Esophagus squamous epithelium (tissue), 5 donors: ENCODE data around the gene ZNF354B. TPM values are rescaled to one million over a fixed set of nuclear protein-coding genes. Genes with fewer than 3 reads are reported as not detected.

ENCODE experiments used
- DNase-seq: peaks from one replicate; lab custom pipeline; 2025; lab: John Stamatoyannopoulos, UW
- H3K27ac ChIP-seq, 4 donors: fragments of 200-600 bp; sonication (generic); one replicate each; pipeline ENCODE4 v1.5.1; 2016 to 2019; ENCODE audit warnings: mild to moderate bottlenecking in 1 of 4
- H3K27me3 ChIP-seq, 4 donors: fragments of 200-600 bp; sonication (generic); 1 replicate in 3 of 4; 2 replicates in 1 of 4; pipeline versions ENCODE4 v1.5.1 to v1.6.0; 2017 to 2021; ENCODE audit warnings: antibody characterized with exemption in 1 of 4
- H3K36me3 ChIP-seq, 3 donors: fragments of 200-600 bp; sonication (generic); one replicate each; pipeline ENCODE4 v1.5.1; 2016 to 2019
- H3K4me1 ChIP-seq, 3 donors: fragments of 200-600 bp; sonication (generic); one replicate each; pipeline ENCODE4 v1.5.1; 2017 to 2019
- H3K4me3 ChIP-seq, 4 donors: fragments of 200-600 bp; sonication (generic); 1 replicate in 3 of 4; 2 replicates in 1 of 4; pipeline ENCODE4 v1.5.1; 2016 to 2019; ENCODE audit warnings: mild to moderate bottlenecking in 2 of 4, moderate library complexity in 1 of 4
- H3K9me3 ChIP-seq, 3 donors: fragments of 200-600 bp; sonication (generic); one replicate each; pipeline ENCODE4 v1.5.1; 2016 to 2019
- CTCF ChIP-seq, 6 experiments: fragments of 450-650 bp in 4 of 6; fragments of 200-600 bp in 2 of 6; sonication (generic) in 2 of 6; IDR thresholded peaks; one replicate each; pipeline ENCODE4 v1.5.1; 2016 to 2019; ENCODE audit warnings: antibody characterized with exemption in 6 of 6, mild to moderate bottlenecking in 4 of 6, moderate library complexity in 4 of 6
- POLR2A ChIP-seq, 4 donors: fragments of 450-650 bp; IDR thresholded peaks; one replicate each; pipeline ENCODE4 v1.6.1; 2017; ENCODE audit warnings: antibody characterized with exemption in 4 of 4, mild to moderate bottlenecking in 4 of 4, moderate library complexity in 3 of 4
- WGBS, 2 donors: methylation state at CpG; one replicate each; pipeline ENCODE4 v1.1.5; 2018; 5-methylcytosine and 5-hydroxymethylcytosine counted together
- intact Hi-C: fragments of 100-400 bp; cut with DNase I; formaldehyde crosslinking; loops from one replicate; pipeline ENCODE4 v1.15.0; 2022
- total RNA-seq, 4 donors: library from RNA; depleted of rRNA; stranded (reverse); fragments of >200 nt; gene quantifications; one replicate each; pipeline ENCODE4 v1.1.0, GENCODE V29; 2016
- donor health status: DM: yes; HTN: yes; CAD: no.

The ZNF354B gene
- total RNA-seq, result 10 to 100 TPM in 1 of 4 donors, 1 to 10 TPM in 3; 6.0 to 19.3 (median 8.6) TPM

- Histone ChIP-seq H3K27me3 (no peaks in the 10 kb centered on the region), H3K4me1 (peaks cover 0 to 26% (median 14%) of the 10 kb centered on the region in 3 donors), H3K36me3 (peaks cover 0 to 26% (median 0%) of the 10 kb centered on the region in 3 donors), H3K27ac (peak within 1 kb of the TSS; percentile 79 to 92 (median 86)), H3K9me3 (no peaks in the 10 kb centered on the region), H3K4me3 (peak within 1 kb of the TSS; percentile 70 to 95 (median 84))
- DNase-seq, result peak; percentile 33
- intact Hi-C loops, result loop anchor here (10.0 kb wide), 1 partner anchor 125 kb away; the partner anchor contains the start of gene ZNF354A
- WGBS, 2 donors, result 3 to 9% methylated on average over 6 to 16 of the region's 86 CpGs
- TF ChIP-seq POLR2A (IDR thresholded peaks at IDR 0.05) (peak in 3 of 4 donors; percentile 27 to 81 (median 49)), CTCF (IDR thresholded peaks at IDR 0.05) (peak in 2 of 6 experiments; percentile 17 to 22)
These were observed at the start of gene ZNF354B for GRCh38 chr5:178859625-178860521. TSS of gene ZNF354B (plus strand) at chr5:178859953. CDS start at chr5:178861048, 1,095 bp downstream.

GRCh38 chr5:178817506-178817905 lies 42.2 kb upstream of the ZNF354B start:
- H3K9me3 ChIP-seq, result no peaks in the 10 kb centered on the region
- 77 to 87% methylated on average over 6 to 7 of the region's 8 CpGs for WGBS, 2 donors
- no peak for TF ChIP-seq POLR2A (IDR thresholded peaks at IDR 0.05)
- no peak for TF ChIP-seq CTCF (IDR thresholded peaks at IDR 0.05)
- H3K4me3 ChIP-seq, result no peak overlapping the region
- H3K27ac ChIP-seq, result no peak overlapping the region
- peaks cover 0 to 6% (median 0%) of the 10 kb centered on the region in 3 donors for H3K4me1 ChIP-seq
- no peaks in the 10 kb centered on the region for H3K27me3 ChIP-seq
- no peaks in the 10 kb centered on the region for H3K36me3 ChIP-seq
- intact Hi-C loops, result no loop called here
- no peak for DNase-seq

- TF ChIP-seq POLR2A (IDR thresholded peaks at IDR 0.05), result no peak
- TF ChIP-seq CTCF (IDR thresholded peaks at IDR 0.05), result no peak
- Histone ChIP-seq H3K4me3 (no peak overlapping the region), H3K36me3 (no peaks in the 10 kb centered on the region), H3K9me3 (no peaks in the 10 kb centered on the region), H3K27ac (no peak overlapping the region), H3K27me3 (no peaks in the 10 kb centered on the region), H3K4me1 (peaks cover 0 to 4% (median 0%) of the 10 kb centered on the region in 3 donors)
- no peak for DNase-seq
- intact Hi-C loops, result no loop called here
- 75 to 78% methylated on average over 3 to 7 of the region's 14 CpGs for WGBS, 2 donors
These were observed 41.7 kb upstream of the ZNF354B start for GRCh38 chr5:178818094-178818493.

GRCh38 chr5:178820001-178820400 lies 39.8 kb upstream of the ZNF354B start:
- H3K36me3 ChIP-seq, result no peaks in the 10 kb centered on the region
- no peak overlapping the region for H3K4me3 ChIP-seq
- 89 to 91% methylated on average over 2 of the region's 2 CpGs for WGBS, 2 donors
- intact Hi-C loops, result no loop called here
- no peak for TF ChIP-seq POLR2A (IDR thresholded peaks at IDR 0.05)
- no peak for TF ChIP-seq CTCF (IDR thresholded peaks at IDR 0.05)
- DNase-seq, result no peak
- no peaks in the 10 kb centered on the region for H3K27me3 ChIP-seq
- no peak overlapping the region for H3K27ac ChIP-seq
- no peaks in the 10 kb centered on the region for H3K4me1 ChIP-seq
- no peaks in the 10 kb centered on the region for H3K9me3 ChIP-seq

- TF ChIP-seq POLR2A (IDR thresholded peaks at IDR 0.05), result no peak
- TF ChIP-seq CTCF (IDR thresholded peaks at IDR 0.05), result peak in 1 of 6 experiments; percentile 7
- Histone ChIP-seq H3K27me3 (no peaks in the 10 kb centered on the region), H3K36me3 (no peaks in the 10 kb centered on the region), H3K4me3 (no peak overlapping the region), H3K4me1 (peaks cover 0 to 23% (median 2%) of the 10 kb centered on the region in 3 donors), H3K27ac (peak overlapping the region in 1 of 4 donors; percentile 6), H3K9me3 (no peaks in the 10 kb centered on the region)
- no peak for DNase-seq
- intact Hi-C loops, result no loop called here
- 49 to 58% methylated on average over 3 to 4 of the region's 6 CpGs for WGBS, 2 donors
These were observed 34.3 kb upstream of the ZNF354B start for GRCh38 chr5:178825444-178825843.
